Measurements from ENCODE around the gene DNAJC4. TPM values are rescaled to one million over a fixed set of nuclear protein-coding genes. Genes with fewer than 3 reads are reported as not detected.

The DNAJC4 gene
- total RNA-seq, 1 experiment from 2014 or later = 26.0 TPM

DNA sequence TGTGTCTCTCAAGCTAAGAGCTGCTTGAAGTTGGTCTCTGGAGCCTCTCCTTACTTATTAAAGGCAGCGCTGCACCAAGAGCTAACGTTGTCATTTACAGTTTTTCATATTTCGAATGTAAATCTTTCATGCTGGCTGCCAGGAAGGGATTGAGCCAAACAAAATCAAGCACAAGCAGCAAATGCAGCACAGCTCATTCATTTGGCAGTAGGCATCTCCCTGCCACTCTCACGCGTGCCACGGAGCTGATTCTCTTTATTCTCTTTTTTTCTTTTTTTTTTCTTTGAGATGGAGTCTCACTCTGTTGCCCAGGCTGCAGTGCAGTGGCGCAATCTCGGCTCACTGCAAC is 2.6 kb downstream of the DNAJC4 start (continued):
- TF ChIP-seq ZNF532 (CRISPR knock-in tag; IDR thresholded peaks at IDR 0.05; ENCODE audit: borderline replicate concordance) (no peak), SOX15 (CRISPR knock-in tag; IDR thresholded peaks at IDR 0.05) (no peak), NR1H2 (CRISPR knock-in tag; IDR thresholded peaks at IDR 0.05) (no peak)
- TF ChIP-seq, protein P1, sequence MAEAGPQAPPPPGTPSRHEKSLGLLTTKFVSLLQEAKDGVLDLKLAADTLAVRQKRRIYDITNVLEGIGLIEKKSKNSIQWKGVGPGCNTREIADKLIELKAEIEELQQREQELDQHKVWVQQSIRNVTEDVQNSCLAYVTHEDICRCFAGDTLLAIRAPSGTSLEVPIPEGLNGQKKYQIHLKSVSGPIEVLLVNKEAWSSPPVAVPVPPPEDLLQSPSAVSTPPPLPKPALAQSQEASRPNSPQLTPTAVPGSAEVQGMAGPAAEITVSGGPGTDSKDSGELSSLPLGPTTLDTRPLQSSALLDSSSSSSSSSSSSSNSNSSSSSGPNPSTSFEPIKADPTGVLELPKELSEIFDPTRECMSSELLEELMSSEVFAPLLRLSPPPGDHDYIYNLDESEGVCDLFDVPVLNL (CRISPR knock-in tag; IDR thresholded peaks at IDR 0.05; ENCODE audit: borderline replicate concordance, low read depth) = no peak
- TF ChIP-seq, protein P2, sequence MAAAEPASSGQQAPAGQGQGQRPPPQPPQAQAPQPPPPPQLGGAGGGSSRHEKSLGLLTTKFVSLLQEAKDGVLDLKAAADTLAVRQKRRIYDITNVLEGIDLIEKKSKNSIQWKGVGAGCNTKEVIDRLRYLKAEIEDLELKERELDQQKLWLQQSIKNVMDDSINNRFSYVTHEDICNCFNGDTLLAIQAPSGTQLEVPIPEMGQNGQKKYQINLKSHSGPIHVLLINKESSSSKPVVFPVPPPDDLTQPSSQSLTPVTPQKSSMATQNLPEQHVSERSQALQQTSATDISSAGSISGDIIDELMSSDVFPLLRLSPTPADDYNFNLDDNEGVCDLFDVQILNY (CRISPR knock-in tag; IDR thresholded peaks at IDR 0.05) = no peak

DNA sequence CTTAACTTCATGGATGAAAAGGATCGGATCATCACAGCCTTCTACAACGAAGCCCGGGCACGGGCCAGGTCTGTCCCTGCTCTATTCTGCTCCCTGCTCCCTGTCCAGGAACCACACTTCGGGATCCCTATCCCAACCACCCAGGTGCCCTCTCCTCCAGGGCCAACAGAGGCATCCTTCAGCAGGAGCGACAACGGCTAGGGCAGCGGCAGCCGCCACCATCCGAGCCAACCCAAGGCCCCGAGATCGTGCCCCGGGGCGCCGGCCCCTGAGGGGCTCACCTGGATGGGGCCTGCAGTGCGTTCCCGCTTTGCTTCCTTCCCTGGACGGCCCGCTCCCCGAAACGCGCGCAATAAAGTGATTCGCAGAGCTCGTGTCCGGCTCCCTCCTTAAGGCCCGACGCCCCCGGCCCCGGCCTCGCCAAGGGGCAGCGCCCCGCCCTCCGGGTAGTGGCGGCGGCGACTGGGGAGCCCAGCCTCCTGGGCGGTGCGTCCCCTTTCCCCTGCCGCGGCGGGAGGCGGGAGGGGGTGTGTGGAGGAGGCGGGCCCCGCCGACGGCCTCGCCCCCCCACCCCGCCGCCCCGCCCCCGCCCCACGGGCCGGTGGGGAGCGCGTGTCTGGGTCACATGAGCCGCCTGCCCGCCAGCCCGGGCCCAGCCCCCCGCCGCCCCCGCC is 3.7 kb downstream of the DNAJC4 start, which contains the start of gene VEGFB:
Gene VEGFB (plus strand): TSS at position 672 of the 674 bp plus-strand sequence. CDS start 250 bp downstream, outside the sequence.
- Mint-ChIP-seq H3K4me1 (peaks cover 30% of the 10 kb centered on the region), H3K27ac (peak within 1 kb of the TSS; percentile 15; the same call in 1 of the 2 replicates), H3K9me3 (no peaks in the 10 kb centered on the region), H3K27me3 (ENCODE audit: low read depth) (peaks cover 16% of the 10 kb centered on the region), H3K36me3 (peaks cover 6% of the 10 kb centered on the region; the same call in 1 of the 2 replicates), H3K4me3 (peak within 1 kb of the TSS; percentile 85)
- TF ChIP-seq ZNF416 (CRISPR knock-in tag; IDR thresholded peaks at IDR 0.05) = peak; percentile 30; the same call in 1 of the 2 replicates
- no peak for TF ChIP-seq HMGA2 (CRISPR knock-in tag; IDR thresholded peaks at IDR 0.05)
- 0 out of 2 replicates have a peak, but pooled peaks have one; percentile 31 for TF ChIP-seq ESRRA (CRISPR knock-in tag; IDR thresholded peaks at IDR 0.05; ENCODE audit: borderline replicate concordance)
- 0 out of 2 replicates have a peak, but pooled peaks have one; percentile 39 for TF ChIP-seq SP1 (CRISPR knock-in tag; conservative IDR thresholded peaks at IDR 0.05)
- TF ChIP-seq, protein P3, sequence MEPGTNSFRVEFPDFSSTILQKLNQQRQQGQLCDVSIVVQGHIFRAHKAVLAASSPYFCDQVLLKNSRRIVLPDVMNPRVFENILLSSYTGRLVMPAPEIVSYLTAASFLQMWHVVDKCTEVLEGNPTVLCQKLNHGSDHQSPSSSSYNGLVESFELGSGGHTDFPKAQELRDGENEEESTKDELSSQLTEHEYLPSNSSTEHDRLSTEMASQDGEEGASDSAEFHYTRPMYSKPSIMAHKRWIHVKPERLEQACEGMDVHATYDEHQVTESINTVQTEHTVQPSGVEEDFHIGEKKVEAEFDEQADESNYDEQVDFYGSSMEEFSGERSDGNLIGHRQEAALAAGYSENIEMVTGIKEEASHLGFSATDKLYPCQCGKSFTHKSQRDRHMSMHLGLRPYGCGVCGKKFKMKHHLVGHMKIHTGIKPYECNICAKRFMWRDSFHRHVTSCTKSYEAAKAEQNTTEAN (CRISPR knock-in tag; IDR thresholded peaks at IDR 0.05) = no peak
- peak; percentile 46 for TF ChIP-seq ZNF423 (CRISPR knock-in tag; IDR thresholded peaks at IDR 0.05)
- peak; percentile 64; the same call in 1 of the 2 replicates for TF ChIP-seq ZNF121 (CRISPR knock-in tag; IDR thresholded peaks at IDR 0.05)
- ChIA-PET CTCF (interaction anchor here (1.0 to 5.4 kb wide), 5 partner anchors 16 to 123 kb away, joined by 3 to 35 read pairs (median 3); partner anchors contain the start of gene PLCB3), POLR2A (no interaction called here)
- ATAC-seq (peak; percentile 17; the same call in 1 of the 2 replicates), DNase-seq (ENCODE audit: low spot score) (peak; percentile 61)

DNA sequence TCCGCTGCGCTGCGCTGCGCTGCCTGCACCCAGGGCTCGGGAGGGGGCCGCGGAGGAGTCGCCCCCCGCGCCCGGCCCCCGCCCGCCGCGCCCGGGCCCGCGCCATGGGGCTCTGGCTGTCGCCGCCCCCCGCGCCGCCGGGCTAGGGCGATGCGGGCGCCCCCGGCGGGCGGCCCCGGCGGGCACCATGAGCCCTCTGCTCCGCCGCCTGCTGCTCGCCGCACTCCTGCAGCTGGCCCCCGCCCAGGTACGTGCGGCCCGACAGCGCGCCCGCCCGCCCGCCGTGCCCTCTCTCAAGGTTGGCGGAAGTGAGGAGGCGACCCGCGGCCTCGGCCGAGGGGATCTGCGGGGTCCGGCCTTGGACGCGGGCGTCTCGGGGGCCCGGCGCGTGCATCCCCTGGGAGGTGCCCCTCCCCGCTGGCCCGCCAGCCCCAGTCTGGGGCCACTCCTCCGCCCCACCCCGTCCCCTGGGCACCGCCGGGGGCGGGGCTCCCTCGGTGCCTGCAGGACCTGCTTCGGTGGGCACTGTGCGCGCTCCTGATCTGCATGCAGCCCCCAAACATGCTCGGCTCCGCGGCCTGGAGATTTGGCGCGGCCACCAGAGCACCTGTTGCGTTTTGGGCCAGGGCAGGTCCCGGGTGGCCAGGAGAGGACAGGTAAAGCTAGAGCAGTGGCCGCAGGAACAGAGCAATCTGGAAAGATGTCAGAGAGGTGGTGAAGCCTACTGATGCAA is 4.5 kb downstream of the DNAJC4 start:
- TF ChIP-seq SP1 (CRISPR knock-in tag; conservative IDR thresholded peaks at IDR 0.05) (0 out of 2 replicates have a peak, but pooled peaks have one; percentile 39), ZNF317 (CRISPR knock-in tag; IDR thresholded peaks at IDR 0.05; ENCODE audit: borderline replicate concordance, low read depth) (no peak), ZNF423 (CRISPR knock-in tag; IDR thresholded peaks at IDR 0.05) (peak; percentile 14)
- TF ChIP-seq, protein P2 (CRISPR knock-in tag; IDR thresholded peaks at IDR 0.05) = 0 out of 2 replicates have a peak, but pooled peaks have one; percentile 48
- H3K36me3 Mint-ChIP-seq = peaks cover 6% of the 10 kb centered on the region; the same call in 1 of the 2 replicates
- ChIA-PET POLR2A (no interaction called here), CTCF (interaction anchor here (1.0 to 5.4 kb wide), 5 partner anchors 16 to 122 kb away, joined by 3 to 35 read pairs (median 3); partner anchors contain the start of gene PLCB3)
- H3K27ac Mint-ChIP-seq = no peak overlapping the region
- peaks cover 16% of the 10 kb centered on the region for H3K27me3 Mint-ChIP-seq (ENCODE audit: low read depth)
- ATAC-seq (peak; percentile 6), DNase-seq (ENCODE audit: low spot score) (peak; percentile 50)
- H3K4me3 Mint-ChIP-seq = peak overlapping the region; percentile 85
- H3K4me1 Mint-ChIP-seq = peaks cover 25% of the 10 kb centered on the region
- no peaks in the 10 kb centered on the region for H3K9me3 Mint-ChIP-seq

All from WTC11 (cell line).